Activated T-helper 2 cell treated with anti-CD3 and anti-CD28 coated beads, Interferon-gamma antibody, Interleukin-2, Interleukin-4, amounts not matched to agents 10 μg/mL and 5 μg/mL and 100 μg/mL, durations not matched to agents 14 hours and 24 hours and 36 hours (primary cell): ENCODE measurements around the gene CDYL. TPM values are rescaled to one million over a fixed set of nuclear protein-coding genes. Genes with fewer than 3 reads are reported as not detected.

Source experiments
- DNase-seq: peaks from one replicate; pipeline ENCODE4 v3.0.0; 2021; ENCODE audit warnings: low spot score
- H3K27ac Mint-ChIP-seq: one replicate; pipeline ENCODE4 v1.8.0; 2021; ENCODE audit warnings: mixed read lengths
- H3K27me3 Mint-ChIP-seq: one replicate; pipeline ENCODE4 v1.8.0; 2021; ENCODE audit warnings: low read depth, mixed read lengths
- H3K36me3 Mint-ChIP-seq: one replicate; pipeline ENCODE4 v1.8.0; 2021; ENCODE audit warnings: low read depth, mixed read lengths
- H3K4me1 Mint-ChIP-seq: one replicate; pipeline ENCODE4 v1.8.0; 2021; ENCODE audit warnings: low read depth, mixed read lengths
- H3K4me3 Mint-ChIP-seq: one replicate; pipeline ENCODE4 v1.8.0; 2021; ENCODE audit warnings: low read depth, mild to moderate bottlenecking, moderate library complexity, mixed read lengths
- H3K9me3 Mint-ChIP-seq: one replicate; pipeline ENCODE4 v1.8.0; 2021; ENCODE audit warnings: mixed read lengths
- intact Hi-C: fragments of 100-400 bp; cut with micrococcal nuclease; formaldehyde crosslinking; loops from one replicate; pipeline ENCODE4 v1.15.1; 2023
- total RNA-seq: library from RNA; stranded (reverse); gene quantifications from 2 replicates; pipeline ENCODE4 v1.2.3, GENCODE V29; 2022

The CDYL gene
- total RNA-seq, 1 donor from 2014 or later = 40.9 TPM

DNA sequence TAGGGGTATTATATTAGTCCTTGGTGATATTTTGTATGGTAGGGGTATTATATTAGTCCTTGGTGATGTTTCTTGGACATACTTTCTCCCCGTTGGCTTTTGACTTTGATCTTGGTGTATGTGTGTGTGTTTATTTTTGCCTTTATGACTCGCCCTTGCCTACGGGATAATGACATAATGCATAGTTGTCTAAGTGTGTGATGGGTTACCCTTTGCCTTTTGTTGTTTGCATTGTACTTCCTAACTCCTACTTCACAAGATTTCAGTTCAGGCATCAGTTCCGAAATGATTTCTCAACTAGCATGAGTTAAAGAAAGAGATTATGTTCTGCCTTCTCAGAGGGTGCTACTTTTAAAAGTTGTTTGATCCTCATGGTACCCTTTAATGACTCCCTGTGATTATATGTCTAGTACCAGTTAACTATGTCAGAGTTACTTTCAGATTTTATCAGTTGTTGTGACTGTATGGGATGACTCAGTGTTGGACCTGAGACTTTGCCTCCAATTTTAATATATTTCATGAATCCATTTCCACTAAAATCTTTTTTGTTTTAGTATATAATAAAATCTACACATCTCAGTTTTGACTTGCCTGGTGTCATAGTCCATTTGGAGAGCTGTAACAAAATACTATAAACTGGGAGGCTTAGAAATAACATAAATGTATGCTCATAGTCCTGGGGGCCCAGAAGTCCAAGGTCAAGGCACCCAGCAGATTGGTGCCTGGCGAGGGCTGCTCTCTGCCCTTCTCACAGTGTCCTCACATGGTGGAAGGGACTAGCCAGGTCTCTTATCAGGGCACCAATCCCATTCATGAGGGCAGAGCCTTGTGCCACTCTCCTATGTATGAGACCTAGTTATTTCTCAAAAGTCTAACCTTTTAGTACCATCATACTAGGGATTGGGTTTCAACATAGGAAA, 34.1 kb downstream of the CDYL start:
- Mint-ChIP-seq H3K4me1 (peaks cover 26% of the 10 kb centered on the region), H3K27ac (peak overlapping the region; percentile 58), H3K9me3 (peaks cover 4% of the 10 kb centered on the region), H3K36me3 (peaks cover 2% of the 10 kb centered on the region), H3K27me3 (no peaks in the 10 kb centered on the region), H3K4me3 (no peak overlapping the region)
- DNase-seq = no peak
- intact Hi-C loops = no loop called here

- peaks cover 4% of the 10 kb centered on the region for H3K9me3 Mint-ChIP-seq
- no peak overlapping the region for H3K4me3 Mint-ChIP-seq
- H3K27me3 Mint-ChIP-seq = no peaks in the 10 kb centered on the region
- intact Hi-C loops = no loop called here
- H3K27ac Mint-ChIP-seq = peak overlapping the region; percentile 24
- H3K4me1 Mint-ChIP-seq = peaks cover 26% of the 10 kb centered on the region
- peaks cover 2% of the 10 kb centered on the region for H3K36me3 Mint-ChIP-seq
- DNase-seq = no peak
Measured at GRCh38 chr6:4812068-4812467, 35.9 kb downstream of the CDYL start.

DNA sequence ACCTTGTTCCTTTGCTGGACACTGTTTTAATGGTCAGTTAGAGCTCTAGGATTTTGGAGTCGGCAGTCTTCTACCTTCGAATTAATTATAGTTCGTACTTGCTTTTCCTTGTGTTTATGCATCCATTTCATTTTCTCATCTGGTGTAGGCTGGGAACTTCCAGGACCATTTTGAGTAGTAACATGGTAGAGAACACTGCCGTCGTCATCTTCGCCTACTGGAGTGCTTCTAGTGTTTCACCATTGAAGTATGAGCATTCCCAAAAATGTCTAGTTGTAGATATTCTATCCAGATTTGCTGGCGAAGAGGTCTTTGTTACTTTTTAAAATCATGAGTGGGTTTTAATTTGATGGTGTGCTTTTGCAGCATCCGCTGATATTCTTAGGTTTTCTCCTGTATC, 36.9 kb downstream of the CDYL start:
- Mint-ChIP-seq H3K9me3 (peaks cover 4% of the 10 kb centered on the region), H3K4me3 (no peak overlapping the region), H3K27ac (no peak overlapping the region), H3K36me3 (peaks cover 2% of the 10 kb centered on the region), H3K27me3 (no peaks in the 10 kb centered on the region), H3K4me1 (peaks cover 26% of the 10 kb centered on the region)
- intact Hi-C loops = no loop called here
- DNase-seq = no peak

DNA sequence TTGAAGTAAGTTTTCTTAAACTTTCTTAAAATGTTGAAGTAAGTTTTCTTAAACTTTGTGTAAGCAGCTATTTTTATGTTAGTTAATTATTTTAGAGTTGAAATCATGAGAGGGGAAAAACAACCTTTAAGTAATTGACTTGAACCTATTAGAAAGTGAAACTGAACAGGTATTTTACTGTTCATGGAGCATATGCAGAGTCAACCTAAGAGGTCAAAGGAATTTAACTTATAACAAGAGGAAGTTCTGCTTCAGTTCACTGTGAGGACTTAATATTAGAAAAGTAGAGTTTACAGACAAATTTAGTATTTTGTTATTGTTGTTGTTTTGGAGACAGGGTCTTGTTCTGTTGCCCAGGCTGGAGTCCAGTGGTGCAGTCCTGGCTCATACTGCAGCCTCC, 38.0 kb downstream of the CDYL start:
- H3K27ac Mint-ChIP-seq = no peak overlapping the region
- intact Hi-C loops = no loop called here
- H3K9me3 Mint-ChIP-seq = peaks cover 4% of the 10 kb centered on the region
- H3K36me3 Mint-ChIP-seq = peaks cover 2% of the 10 kb centered on the region
- no peak overlapping the region for H3K4me3 Mint-ChIP-seq
- no peaks in the 10 kb centered on the region for H3K27me3 Mint-ChIP-seq
- H3K4me1 Mint-ChIP-seq = peaks cover 30% of the 10 kb centered on the region
- DNase-seq = no peak

GRCh38 chr6:4814987-4815386, 38.8 kb downstream of the CDYL start:
- intact Hi-C loops = no loop called here
- Mint-ChIP-seq H3K27ac (no peak overlapping the region), H3K4me1 (peaks cover 35% of the 10 kb centered on the region), H3K9me3 (peaks cover 3% of the 10 kb centered on the region), H3K4me3 (no peak overlapping the region), H3K36me3 (peaks cover 2% of the 10 kb centered on the region), H3K27me3 (no peaks in the 10 kb centered on the region)
- no peak for DNase-seq

GRCh38 chr6:4815584-4815983, 39.4 kb downstream of the CDYL start:
- H3K27ac Mint-ChIP-seq = no peak overlapping the region
- peaks cover 30% of the 10 kb centered on the region for H3K4me1 Mint-ChIP-seq
- no peaks in the 10 kb centered on the region for H3K27me3 Mint-ChIP-seq
- intact Hi-C loops = no loop called here
- DNase-seq = no peak
- H3K9me3 Mint-ChIP-seq = no peaks in the 10 kb centered on the region
- no peak overlapping the region for H3K4me3 Mint-ChIP-seq
- H3K36me3 Mint-ChIP-seq = peaks cover 2% of the 10 kb centered on the region

DNA sequence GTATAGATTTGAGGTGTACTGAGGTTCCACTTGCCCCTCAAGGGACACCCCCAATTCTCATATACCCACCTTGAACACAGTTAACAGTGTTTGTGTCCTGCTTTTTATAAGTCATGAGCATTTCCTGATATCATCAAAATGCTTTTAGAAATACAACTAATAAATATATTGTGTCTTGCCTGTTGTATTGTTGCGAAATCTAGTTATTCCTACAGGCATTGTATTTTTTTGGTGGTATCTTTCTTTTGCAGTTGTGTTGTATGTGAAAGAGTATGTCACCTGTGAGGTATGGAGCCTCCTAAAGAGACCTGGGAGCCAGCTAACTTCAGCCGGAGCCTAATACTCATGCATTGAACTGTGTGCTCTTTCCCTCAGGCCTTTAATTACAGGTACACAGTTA, 40.7 kb downstream of the CDYL start:
- no peaks in the 10 kb centered on the region for H3K27me3 Mint-ChIP-seq

GRCh38 chr6:4817551-4817950, 41.3 kb downstream of the CDYL start:
- Mint-ChIP-seq H3K9me3 (no peaks in the 10 kb centered on the region), H3K27ac (no peak overlapping the region), H3K4me3 (no peak overlapping the region), H3K4me1 (peaks cover 18% of the 10 kb centered on the region), H3K36me3 (peaks cover 5% of the 10 kb centered on the region), H3K27me3 (no peaks in the 10 kb centered on the region)
- intact Hi-C loops = no loop called here
- DNase-seq = no peak

More for the DNA sequence above, 40.7 kb downstream of the CDYL start:
- no peak overlapping the region for H3K4me3 Mint-ChIP-seq
- H3K27ac Mint-ChIP-seq = no peak overlapping the region
- peaks cover 22% of the 10 kb centered on the region for H3K4me1 Mint-ChIP-seq
- intact Hi-C loops = no loop called here
- no peaks in the 10 kb centered on the region for H3K9me3 Mint-ChIP-seq
- no peak for DNase-seq
- peaks cover 5% of the 10 kb centered on the region for H3K36me3 Mint-ChIP-seq

- H3K4me3 Mint-ChIP-seq = no peak overlapping the region
- peaks cover 5% of the 10 kb centered on the region for H3K36me3 Mint-ChIP-seq
- intact Hi-C loops = no loop called here
Measured at GRCh38 chr6:4818272-4818938, 42.2 kb downstream of the CDYL start.

DNA sequence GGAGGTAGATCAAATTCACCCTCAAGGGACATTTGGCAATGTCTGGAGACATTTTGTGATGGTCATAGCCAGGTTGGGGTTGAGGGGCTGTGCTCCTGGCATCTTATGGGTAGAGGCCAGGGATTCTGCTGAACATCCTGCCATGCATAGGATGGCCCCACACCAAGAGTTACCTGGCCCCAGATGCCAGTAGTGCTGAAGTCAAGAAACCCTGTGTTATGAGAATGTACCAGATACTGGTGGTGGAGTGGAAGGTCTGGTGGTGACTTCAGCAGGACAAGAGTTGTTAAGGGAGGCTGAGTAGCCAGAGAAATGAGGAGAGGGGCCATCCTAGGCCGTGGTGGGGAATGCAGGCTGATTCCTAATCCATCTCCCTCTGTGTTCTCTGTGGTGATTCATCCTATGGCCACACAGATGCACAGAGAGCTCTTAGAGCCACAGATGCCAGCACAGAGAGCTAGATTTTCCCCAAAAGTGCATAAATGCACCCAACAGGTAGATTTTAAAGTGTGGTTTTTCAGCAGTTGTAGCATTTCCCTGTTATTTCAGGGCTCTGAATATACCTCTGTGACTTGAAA, 43.6 kb downstream of the CDYL start:
- H3K36me3 Mint-ChIP-seq = peaks cover 5% of the 10 kb centered on the region
- no peak overlapping the region for H3K4me3 Mint-ChIP-seq
- peaks cover 3% of the 10 kb centered on the region for H3K9me3 Mint-ChIP-seq
- no peaks in the 10 kb centered on the region for H3K27me3 Mint-ChIP-seq
- no peak overlapping the region for H3K27ac Mint-ChIP-seq
- DNase-seq = no peak
- intact Hi-C loops = no loop called here
- peaks cover 13% of the 10 kb centered on the region for H3K4me1 Mint-ChIP-seq

More at GRCh38 chr6:4818272-4818938, 42.2 kb downstream of the CDYL start:
- Mint-ChIP-seq H3K4me1 (peaks cover 16% of the 10 kb centered on the region), H3K27me3 (no peaks in the 10 kb centered on the region), H3K9me3 (no peaks in the 10 kb centered on the region), H3K27ac (no peak overlapping the region)
- no peak for DNase-seq

GRCh38 chr6:4820704-4821276, 44.6 kb downstream of the CDYL start:
- no peak overlapping the region for H3K4me3 Mint-ChIP-seq
- intact Hi-C loops = no loop called here

GRCh38 chr6:4822476-4822875, 46.3 kb downstream of the CDYL start:
- no peak for DNase-seq
- Mint-ChIP-seq H3K4me1 (peaks cover 22% of the 10 kb centered on the region), H3K9me3 (peaks cover 25% of the 10 kb centered on the region), H3K36me3 (peaks cover 14% of the 10 kb centered on the region), H3K27ac (no peak overlapping the region), H3K27me3 (no peaks in the 10 kb centered on the region), H3K4me3 (no peak overlapping the region)
- intact Hi-C loops = no loop called here

More at GRCh38 chr6:4820704-4821276, 44.6 kb downstream of the CDYL start:
- Mint-ChIP-seq H3K36me3 (peaks cover 5% of the 10 kb centered on the region), H3K27ac (no peak overlapping the region), H3K4me1 (peaks cover 13% of the 10 kb centered on the region), H3K27me3 (no peaks in the 10 kb centered on the region), H3K9me3 (peaks cover 9% of the 10 kb centered on the region)
- DNase-seq = no peak
